Stimulated activated CD4-positive, alpha-beta T cell treated with anti-CD3 and anti-CD28 coated beads, Interleukin-4, amount 100 ng/mL, for 48 hours (primary cell): Measurements from ENCODE around the gene GK2.

Source experiments
- DNase-seq, 2 donors: peaks; one replicate each; pipeline ENCODE4 v3.0.0-alpha.2; 2020; ENCODE audit warnings: low read depth in 2 of 2

GK2 gene

GRCh38 chr4:79385641-79386040, 22.4 kb downstream of the GK2 start:
- no peak for DNase-seq

- DNase-seq, result no peak
Observed at GRCh38 chr4:79381161-79381560, 26.9 kb downstream of the GK2 start.

DNA sequence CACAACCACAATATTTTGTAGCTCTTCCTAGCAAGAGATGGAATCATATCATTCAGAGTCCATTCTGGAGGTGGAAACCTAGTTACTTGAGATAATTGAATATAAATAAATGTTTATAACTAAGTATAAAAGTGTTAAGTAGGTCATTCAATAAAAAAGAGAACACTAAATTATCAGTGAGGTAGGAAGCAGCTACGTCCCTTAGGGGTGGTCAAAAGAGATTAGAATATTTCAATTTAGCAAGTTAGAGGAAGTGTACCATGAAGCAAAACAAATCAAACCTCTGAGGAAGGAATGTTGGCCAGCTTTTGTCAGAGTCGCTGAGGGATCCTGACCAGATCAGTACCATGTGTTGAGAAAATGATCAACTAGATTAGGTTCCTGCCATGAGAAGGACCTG, 38.0 kb downstream of the GK2 start:
- DNase-seq, result no peak

GRCh38 chr4:79367096-79367495, 40.9 kb downstream of the GK2 start:
- no peak for DNase-seq

DNA sequence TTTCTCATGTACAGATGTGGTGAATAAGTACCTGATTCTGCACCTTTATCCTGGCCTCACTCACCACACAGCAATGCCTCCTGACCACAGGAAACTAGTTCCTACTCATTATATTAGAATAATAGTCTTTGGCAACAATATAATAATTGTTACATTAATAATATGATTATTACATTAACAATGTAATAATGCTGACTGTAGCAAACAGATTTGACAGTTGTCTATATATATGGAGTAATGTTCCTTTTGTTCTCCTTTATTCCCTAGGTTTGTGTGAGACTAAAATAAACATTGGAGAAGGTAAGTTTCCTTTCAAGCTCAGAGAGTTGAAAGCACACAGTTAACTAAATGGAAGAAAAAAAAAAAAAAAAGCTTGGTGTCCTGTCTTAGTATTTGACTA, 41.6 kb downstream of the GK2 start:
- no peak for DNase-seq

DNA sequence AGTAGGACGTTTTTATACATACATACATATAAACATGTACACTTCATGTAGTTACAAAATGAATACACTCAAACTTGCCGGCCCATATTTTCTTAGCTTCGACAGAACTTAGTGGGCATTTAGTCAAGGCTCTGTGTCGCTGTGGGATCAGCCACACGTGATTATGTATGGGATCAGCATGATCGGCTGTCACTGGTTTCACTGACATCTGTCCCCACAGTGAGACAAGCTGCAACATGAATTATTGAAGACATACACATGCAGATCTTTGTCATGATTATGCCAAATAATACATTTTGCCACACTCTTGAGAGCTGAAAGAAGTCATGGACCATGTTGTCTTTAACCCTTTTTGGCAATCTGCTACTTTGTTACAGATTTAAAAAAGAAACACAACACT, 44.0 kb downstream of the GK2 start:
- DNase-seq, result no peak

GRCh38 chr4:79362626-79363025, 45.4 kb downstream of the GK2 start:
- no peak for DNase-seq

DNA sequence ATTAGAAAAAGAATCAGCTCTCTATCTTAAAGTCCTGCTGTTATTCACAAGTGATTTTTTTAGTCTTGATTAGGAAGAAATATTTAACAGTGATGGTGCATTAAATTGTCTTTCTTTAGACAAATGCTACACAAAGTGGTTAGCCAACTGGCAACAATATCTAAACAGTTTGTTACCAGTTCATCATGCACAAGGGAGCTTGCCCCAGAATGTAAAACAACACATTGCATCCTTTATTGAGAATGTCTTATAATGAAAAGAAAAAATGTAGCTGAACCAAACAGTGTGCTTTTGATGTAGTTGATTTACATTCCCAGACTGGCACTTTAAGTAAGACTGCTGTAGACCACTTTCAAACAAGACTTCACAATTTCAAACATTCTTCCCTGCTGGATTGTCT, 48.0 kb downstream of the GK2 start:
- DNase-seq, result no peak

DNA sequence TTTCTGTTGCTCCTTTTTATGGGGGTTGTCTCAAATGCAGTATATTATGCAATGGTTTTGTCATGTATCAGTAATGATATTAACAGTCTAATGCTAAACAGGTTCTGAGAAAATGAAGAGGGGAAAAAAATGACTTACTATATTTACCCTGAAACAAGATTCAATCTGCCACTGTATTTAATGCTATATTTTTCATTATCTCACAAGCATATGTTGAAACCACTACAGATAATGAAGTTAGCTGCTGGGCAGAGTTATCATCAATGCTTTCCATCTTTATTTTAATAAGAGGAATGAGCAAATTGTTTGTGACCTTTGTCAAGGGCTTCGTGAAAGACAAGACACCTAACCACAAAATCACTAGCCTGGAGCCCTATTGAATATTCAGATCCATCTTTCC, 49.6 kb downstream of the GK2 start:
- no peak for DNase-seq

- DNase-seq, result no peak
Observed at GRCh38 chr4:79357365-79357764, 50.7 kb downstream of the GK2 start.
